CD8-positive, alpha-beta memory T cell (primary cell): ENCODE results near the gene WFDC2. TPM values are rescaled to one million over a fixed set of nuclear protein-coding genes. Genes with fewer than 3 reads are reported as not detected.

ENCODE experiments used
- CTCF ChIA-PET: fragments of 350-600 bp; sonication (Branson Sonifier 250); formaldehyde crosslinking; loops from one replicate; lab custom pipeline; 2021; ENCODE audit warnings: antibody characterized with exemption; lab: Charles Lee
- POLR2A ChIA-PET: fragments of 350-600 bp; sonication (Branson Sonifier 250); formaldehyde crosslinking; loops from one replicate; lab custom pipeline; 2021; ENCODE audit warnings: antibody characterized with exemption; lab: Charles Lee
- DNase-seq, 5 donors: peaks; one replicate each; pipeline versions ENCODE4 v3.0.0 to v3.0.0-alpha.2; 2020 to 2022; ENCODE audit warnings: mixed read lengths in 1 of 5
- H3K27ac ChIP-seq: one replicate; pipeline ENCODE4 v1.7.0; 2013; ENCODE audit warnings: low read depth, mild to moderate bottlenecking, low read length, moderate library complexity
- H3K27me3 ChIP-seq: 2 replicates; pipeline ENCODE4 v1.7.0; 2013; ENCODE audit warnings: low read length, mild to moderate bottlenecking; ENCODE audit not compliant: insufficient read depth, poor library complexity, severe bottlenecking
- H3K36me3 ChIP-seq: 2 replicates; pipeline ENCODE4 v1.7.0; 2013; ENCODE audit warnings: mild to moderate bottlenecking, low read length, moderate library complexity; ENCODE audit not compliant: insufficient read depth
- H3K4me1 ChIP-seq: 2 replicates; pipeline ENCODE4 v1.7.0; 2013; ENCODE audit warnings: mild to moderate bottlenecking, low read length, moderate library complexity; ENCODE audit not compliant: insufficient read depth
- H3K4me3 ChIP-seq: 2 replicates; pipeline ENCODE4 v1.7.0; 2013; ENCODE audit warnings: mild to moderate bottlenecking, low read length
- H3K9me3 ChIP-seq: 2 replicates; pipeline ENCODE4 v1.7.0; 2013; ENCODE audit warnings: mild to moderate bottlenecking, low read length
- H3K27ac Mint-ChIP-seq, 8 donors: one replicate each; pipeline ENCODE4 v1.8.0; 2020 to 2021; ENCODE audit warnings: mixed read lengths in 8 of 8, mild to moderate bottlenecking in 6 of 8, inconsistent platforms in 3 of 8, moderate library complexity in 3 of 8
- H3K27me3 Mint-ChIP-seq, 2 donors: one replicate each; pipeline ENCODE4 v1.8.0; 2020 to 2021; ENCODE audit warnings: mixed read lengths in 2 of 2, mild to moderate bottlenecking in 1 of 2, moderate library complexity in 1 of 2
- H3K36me3 Mint-ChIP-seq, 3 donors: one replicate each; pipeline ENCODE4 v1.8.0; 2020 to 2021; ENCODE audit warnings: mixed read lengths in 3 of 3, inconsistent platforms in 1 of 3, mild to moderate bottlenecking in 1 of 3
- H3K4me1 Mint-ChIP-seq, 3 donors: one replicate each; pipeline ENCODE4 v1.8.0; 2020 to 2021; ENCODE audit warnings: mixed read lengths in 3 of 3, inconsistent platforms in 1 of 3, mild to moderate bottlenecking in 1 of 3
- H3K4me3 Mint-ChIP-seq, 7 donors: one replicate each; pipeline ENCODE4 v1.8.0; 2020 to 2021; ENCODE audit warnings: mixed read lengths in 7 of 7, mild to moderate bottlenecking in 6 of 7, moderate library complexity in 4 of 7, inconsistent platforms in 2 of 7
- H3K9me3 Mint-ChIP-seq, 5 donors: one replicate each; pipeline ENCODE4 v1.8.0; 2020 to 2022; ENCODE audit warnings: mixed read lengths in 5 of 5, mild to moderate bottlenecking in 3 of 5, moderate library complexity in 2 of 5, inconsistent platforms in 1 of 5
- polyA plus RNA-seq: library from polyadenylated mRNA; unstranded; fragments of 300-500 nt; fragmentation: Illumina TruSeq; gene quantifications from one replicate; pipeline ENCODE4 v1.2.3, GENCODE V29; 2021
- total RNA-seq, 2 experiments: library from RNA; stranded (reverse); gene quantifications; one replicate each; pipeline ENCODE4 v1.2.3, GENCODE V29; 2021

Gene WFDC2
- total and polyA plus RNA-seq, 3 experiments from 2014 or later = 0.55 TPM; not detected in 2

DNA sequence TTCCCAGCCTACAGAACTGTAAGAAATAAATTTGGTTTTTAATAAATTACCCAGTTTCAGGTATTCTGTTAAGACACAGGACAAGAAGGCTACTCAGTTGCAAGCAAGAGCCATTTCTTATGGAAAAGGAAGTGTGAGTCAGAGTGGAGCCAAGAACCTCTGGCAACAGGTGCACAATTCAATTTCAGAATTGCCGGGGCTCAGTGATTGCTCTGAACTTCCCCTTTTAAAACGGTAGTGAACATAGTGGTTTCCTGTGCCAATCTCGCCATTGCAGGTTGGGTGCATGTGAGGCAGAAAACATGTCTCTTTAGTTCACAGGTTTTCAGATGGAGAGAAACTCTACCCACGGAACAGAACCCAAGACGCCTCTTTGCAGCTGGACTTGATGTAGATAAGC lies 37.3 kb upstream of the WFDC2 start:
- peaks cover 9 to 24% (median 10%) of the 10 kb centered on the region in 3 donors for H3K36me3 Mint-ChIP-seq
- Histone ChIP-seq H3K4me3 (no peak overlapping the region), H3K36me3 (no peaks in the 10 kb centered on the region), H3K9me3 (no peaks in the 10 kb centered on the region), H3K27me3 (no peaks in the 10 kb centered on the region), H3K4me1 (peaks cover 17% of the 10 kb centered on the region), H3K27ac (no peak overlapping the region)
- CTCF ChIA-PET = interaction anchor here (1.2 to 8.8 kb wide), 2 partner anchors 61 to 111 kb away, joined by 3 to 183 read pairs; no protein-coding TSS in a partner anchor
- peak in 1 of 5 donors; percentile 16 for DNase-seq
- POLR2A ChIA-PET = no interaction called here
- H3K27ac Mint-ChIP-seq = peak overlapping the region in 6 of 8 donors; percentile 1 to 69 (median 54)
- no peaks in the 10 kb centered on the region for H3K9me3 Mint-ChIP-seq
- peaks cover 0 to 2% of the 10 kb centered on the region in 2 donors for H3K27me3 Mint-ChIP-seq
- H3K4me3 Mint-ChIP-seq = peak overlapping the region in 3 of 7 donors; percentile 16 to 42 (median 28)
- peaks cover 19 to 27% (median 27%) of the 10 kb centered on the region in 3 donors for H3K4me1 Mint-ChIP-seq

DNA sequence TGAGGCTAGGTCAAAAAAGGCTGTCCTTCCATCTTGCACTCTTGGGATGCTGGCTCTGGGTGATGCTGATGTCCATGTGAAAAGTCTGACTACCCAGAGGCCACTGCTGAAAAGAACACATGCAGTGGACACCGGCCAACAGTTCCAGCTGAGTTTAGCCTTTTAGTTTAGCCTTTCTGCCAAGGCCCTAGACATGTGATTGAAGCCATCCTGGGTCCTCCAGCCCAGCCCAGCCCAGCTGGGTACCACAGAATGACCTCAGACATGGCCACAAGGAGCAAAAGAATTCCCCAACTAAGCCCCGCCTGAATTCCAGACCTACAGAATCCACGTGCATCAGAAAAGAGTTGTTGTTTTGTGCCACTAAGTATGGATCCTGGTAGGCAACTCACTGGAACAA lies 36.2 kb upstream of the WFDC2 start:
- Mint-ChIP-seq H3K9me3 (no peaks in the 10 kb centered on the region), H3K4me3 (peak overlapping the region in 1 of 7 donors; percentile 66), H3K36me3 (peaks cover 6 to 14% (median 9%) of the 10 kb centered on the region in 3 donors), H3K27ac (peak overlapping the region in 2 of 8 donors; percentile 32 to 38), H3K4me1 (peaks cover 19 to 27% (median 27%) of the 10 kb centered on the region in 3 donors), H3K27me3 (peaks cover 0 to 2% of the 10 kb centered on the region in 2 donors)
- H3K27me3 ChIP-seq = no peaks in the 10 kb centered on the region
- no peak for DNase-seq
- peaks cover 17% of the 10 kb centered on the region for H3K4me1 ChIP-seq
- H3K27ac ChIP-seq = no peak overlapping the region
- H3K36me3 ChIP-seq = no peaks in the 10 kb centered on the region
- no peak overlapping the region for H3K4me3 ChIP-seq
- POLR2A ChIA-PET = no interaction called here
- CTCF ChIA-PET = interaction anchor here (1.2 to 8.8 kb wide), 4 partner anchors 62 to 112 kb away, joined by 3 to 183 read pairs (median 85); partner anchors contain the start of gene SYS1
- H3K9me3 ChIP-seq = no peaks in the 10 kb centered on the region

DNA sequence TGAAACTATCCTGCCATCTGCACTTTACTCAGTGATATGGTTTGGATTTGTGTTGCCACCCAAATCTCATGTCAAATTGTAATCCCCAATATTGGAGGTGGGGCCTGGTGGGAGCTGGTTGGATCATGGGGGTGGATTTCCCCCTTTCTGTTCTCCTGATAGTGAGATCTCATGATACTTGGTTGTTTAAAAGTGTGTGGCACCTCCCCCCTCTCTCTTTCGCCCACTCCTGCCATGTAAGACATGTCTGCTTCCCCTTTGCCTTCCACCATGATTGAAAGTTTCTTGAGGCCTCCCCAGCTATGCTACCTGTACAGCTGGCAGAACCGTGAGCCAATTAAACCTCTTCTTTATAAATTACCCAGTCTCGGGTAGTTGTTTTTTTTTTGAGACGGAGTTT lies 35.6 kb upstream of the WFDC2 start:
- ChIA-PET CTCF (interaction anchor here (1.1 to 8.8 kb wide), 4 partner anchors 16 to 72 kb away, joined by 3 to 183 read pairs (median 86); partner anchors contain the start of genes PIGT and SYS1), POLR2A (interaction anchor here (0.8 kb wide), 1 partner anchor 71 kb away, joined by 3 read pairs; the partner anchor contains the start of gene SYS1)
- peaks cover 0 to 2% of the 10 kb centered on the region in 2 donors for H3K27me3 Mint-ChIP-seq

DNA sequence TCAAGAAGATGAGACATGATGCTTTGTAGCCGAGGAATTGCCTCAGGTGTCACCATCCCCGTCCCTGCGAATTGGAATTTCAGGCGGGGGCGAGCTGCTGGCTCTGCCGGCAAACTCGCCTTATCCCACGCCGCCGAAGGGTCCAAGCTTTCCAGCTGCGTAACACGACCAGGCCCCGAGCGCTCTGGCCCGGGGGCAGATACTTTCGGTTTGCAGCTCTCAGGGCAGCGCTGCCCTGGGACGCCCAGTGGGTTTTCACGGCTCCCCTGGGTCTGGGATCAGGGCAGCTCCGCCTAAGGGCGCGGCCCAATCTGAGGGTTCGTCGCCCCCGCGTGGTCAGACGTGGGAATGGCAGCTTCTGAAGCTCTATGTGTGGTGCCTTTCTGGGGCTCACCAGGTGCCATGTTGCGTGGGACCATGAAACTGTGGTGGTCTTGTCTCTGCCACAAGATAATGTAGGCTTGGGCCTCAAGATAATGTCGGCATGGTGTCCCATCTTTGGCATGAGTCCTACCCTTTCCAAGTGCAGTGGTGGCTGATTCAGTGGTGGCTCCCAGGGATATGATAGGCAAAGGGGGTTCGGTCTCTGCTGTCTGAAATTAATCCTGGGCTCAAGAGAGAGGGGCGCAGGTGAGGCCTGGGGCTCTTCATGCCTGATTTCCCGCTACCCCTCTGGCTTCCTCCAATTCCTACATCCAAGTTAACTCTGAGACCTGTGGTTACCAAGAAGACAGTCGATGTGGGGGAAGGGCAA lies 32.6 kb upstream of the WFDC2 start:
- H3K4me1 ChIP-seq = peaks cover 17% of the 10 kb centered on the region
- H3K4me3 ChIP-seq = peak overlapping the region; percentile 89
- POLR2A ChIA-PET = interaction anchor here (0.7 to 2.8 kb wide), 4 partner anchors 21 to 76 kb away, joined by 4 to 33 read pairs (median 10); partner anchors contain the start of genes PIGT and SYS1
- Mint-ChIP-seq H3K27me3 (no peaks in the 10 kb centered on the region), H3K27ac (peak overlapping the region; percentile 41 to 94 (median 72)), H3K4me3 (peak overlapping the region; percentile 80 to 92 (median 87)), H3K9me3 (no peaks in the 10 kb centered on the region), H3K36me3 (peaks cover 6 to 9% (median 6%) of the 10 kb centered on the region in 3 donors), H3K4me1 (peaks cover 19 to 27% (median 25%) of the 10 kb centered on the region in 3 donors)
- CTCF ChIA-PET = interaction anchor here (0.6 to 8.8 kb wide), 33 partner anchors 9 to 334 kb away, joined by 3 to 183 read pairs (median 5); partner anchors contain the start of genes DBNDD2, PIGT and SYS1
- no peak overlapping the region for H3K27ac ChIP-seq
- no peaks in the 10 kb centered on the region for H3K27me3 ChIP-seq
- no peaks in the 10 kb centered on the region for H3K9me3 ChIP-seq
- peak; percentile 78 to 90 (median 84) for DNase-seq
- H3K36me3 ChIP-seq = no peaks in the 10 kb centered on the region

More for the DNA sequence above, 35.6 kb upstream of the WFDC2 start:
- peaks cover 19 to 27% (median 27%) of the 10 kb centered on the region in 3 donors for H3K4me1 Mint-ChIP-seq
- H3K9me3 ChIP-seq = no peaks in the 10 kb centered on the region
- H3K9me3 Mint-ChIP-seq = no peaks in the 10 kb centered on the region
- H3K36me3 ChIP-seq = no peaks in the 10 kb centered on the region
- no peak overlapping the region for H3K4me3 Mint-ChIP-seq
- no peaks in the 10 kb centered on the region for H3K27me3 ChIP-seq
- H3K36me3 Mint-ChIP-seq = peaks cover 6 to 14% (median 9%) of the 10 kb centered on the region in 3 donors
- H3K4me1 ChIP-seq = peaks cover 17% of the 10 kb centered on the region
- H3K4me3 ChIP-seq = no peak overlapping the region
- DNase-seq = no peak
- H3K27ac ChIP-seq = no peak overlapping the region
- H3K27ac Mint-ChIP-seq = peak overlapping the region in 1 of 8 donors; percentile 88

DNA sequence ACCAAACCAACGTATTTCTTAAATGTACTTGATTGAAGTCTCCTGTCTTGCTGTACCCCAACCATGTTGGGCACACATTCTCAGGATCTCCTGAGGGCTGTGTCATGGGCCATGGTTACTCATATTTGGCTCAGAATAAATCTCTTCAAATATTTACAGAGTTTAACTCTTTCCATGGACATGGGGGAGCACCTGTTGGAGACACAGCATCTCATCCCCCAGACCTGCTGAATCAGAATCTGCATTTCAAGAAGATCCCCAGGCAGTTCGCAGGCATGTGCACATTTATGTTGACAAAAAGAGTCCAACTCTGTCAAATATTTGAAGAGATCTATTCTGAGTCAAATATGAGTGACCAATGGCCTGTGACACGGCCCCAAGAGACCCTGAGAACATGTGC lies 29.1 kb upstream of the WFDC2 start:
- Mint-ChIP-seq H3K36me3 (no peaks in the 10 kb centered on the region), H3K9me3 (no peaks in the 10 kb centered on the region), H3K4me1 (peaks cover 33 to 35% (median 34%) of the 10 kb centered on the region in 3 donors), H3K4me3 (no peak overlapping the region), H3K27ac (no peak overlapping the region), H3K27me3 (peaks cover 0 to 5% of the 10 kb centered on the region in 2 donors)
- peaks cover 23% of the 10 kb centered on the region for H3K4me1 ChIP-seq
- no peak overlapping the region for H3K4me3 ChIP-seq
- no peaks in the 10 kb centered on the region for H3K36me3 ChIP-seq
- ChIA-PET POLR2A (no interaction called here), CTCF (interaction anchor here (1.5 to 8.8 kb wide), 2 partner anchors 9 to 69 kb away, joined by 8 to 183 read pairs; no protein-coding TSS in a partner anchor)
- no peak for DNase-seq
- H3K27ac ChIP-seq = no peak overlapping the region
- no peaks in the 10 kb centered on the region for H3K9me3 ChIP-seq
- no peaks in the 10 kb centered on the region for H3K27me3 ChIP-seq

DNA sequence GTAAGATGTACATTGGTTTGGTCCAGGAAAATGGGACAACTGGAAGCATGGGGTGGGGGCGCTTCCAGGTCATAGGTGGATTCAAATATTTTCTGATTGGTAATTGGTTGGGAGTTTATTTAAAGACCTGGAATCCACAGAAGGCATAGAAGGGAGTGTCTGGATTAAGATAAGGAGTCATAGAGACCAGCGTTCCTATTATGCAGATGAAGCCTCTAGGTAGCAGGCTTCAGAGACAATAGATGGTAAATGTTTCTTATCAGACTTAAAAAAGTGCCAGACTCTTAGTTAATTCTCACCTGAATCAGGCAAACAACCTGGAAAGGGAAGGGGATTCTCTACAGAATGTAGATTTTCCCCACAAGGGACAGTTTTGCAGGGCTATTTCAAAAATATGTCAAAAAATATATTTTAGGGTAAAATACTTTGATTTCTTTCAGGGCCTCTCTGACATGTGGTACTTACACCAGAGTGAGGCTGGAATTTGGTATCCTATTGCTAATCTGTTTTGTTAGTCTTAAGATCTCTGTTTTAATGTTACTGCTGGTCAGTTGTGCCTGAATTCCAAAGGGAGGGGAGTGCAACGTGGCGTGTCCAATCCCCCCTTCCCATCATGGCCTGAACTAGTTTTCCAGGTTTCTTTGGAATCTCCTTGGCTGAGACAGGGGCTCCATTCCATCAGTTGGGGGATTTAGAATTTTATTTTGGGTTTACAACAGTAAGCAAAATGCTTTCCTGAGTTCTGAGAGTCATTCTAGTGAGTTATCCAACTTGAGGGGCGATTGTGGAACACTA lies 28.5 kb upstream of the WFDC2 start:
- CTCF ChIA-PET = interaction anchor here (8.8 kb wide), 1 partner anchor 70 kb away, joined by 183 read pairs; no protein-coding TSS in a partner anchor
- Histone ChIP-seq H3K4me3 (no peak overlapping the region), H3K9me3 (no peaks in the 10 kb centered on the region), H3K27ac (no peak overlapping the region), H3K36me3 (no peaks in the 10 kb centered on the region), H3K4me1 (peaks cover 23% of the 10 kb centered on the region), H3K27me3 (no peaks in the 10 kb centered on the region)
- H3K36me3 Mint-ChIP-seq = no peaks in the 10 kb centered on the region
- POLR2A ChIA-PET = no interaction called here
- no peak overlapping the region for H3K27ac Mint-ChIP-seq
- H3K27me3 Mint-ChIP-seq = peaks cover 4 to 11% of the 10 kb centered on the region in 2 donors
- no peak for DNase-seq
- H3K9me3 Mint-ChIP-seq = no peaks in the 10 kb centered on the region
- no peak overlapping the region for H3K4me3 Mint-ChIP-seq
- peaks cover 34 to 39% (median 38%) of the 10 kb centered on the region in 3 donors for H3K4me1 Mint-ChIP-seq

DNA sequence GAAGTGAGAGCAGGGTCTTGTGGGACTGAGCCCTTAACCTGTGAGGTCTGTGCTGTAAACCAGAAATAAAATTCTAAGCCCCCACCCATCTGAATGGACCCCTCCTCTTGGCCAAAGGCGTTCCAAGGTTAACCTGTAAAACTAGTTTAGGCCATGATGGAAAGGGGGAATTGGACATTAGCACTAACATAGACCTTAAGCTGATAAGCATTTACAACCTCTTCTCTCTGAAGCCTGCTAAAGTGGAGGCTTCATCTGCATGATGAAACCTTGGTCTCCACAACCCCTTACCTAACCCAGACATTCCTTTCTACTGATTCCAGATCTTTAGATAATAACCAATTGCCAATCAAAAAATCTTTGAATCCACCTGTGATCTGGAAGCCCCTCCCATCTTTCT lies 27.8 kb upstream of the WFDC2 start:
- DNase-seq = no peak

More for the DNA sequence above, 27.8 kb upstream of the WFDC2 start:
- H3K4me1 Mint-ChIP-seq = peaks cover 29 to 34% (median 31%) of the 10 kb centered on the region in 3 donors
- Histone ChIP-seq H3K36me3 (no peaks in the 10 kb centered on the region), H3K27me3 (no peaks in the 10 kb centered on the region), H3K27ac (no peak overlapping the region), H3K4me3 (no peak overlapping the region), H3K9me3 (no peaks in the 10 kb centered on the region), H3K4me1 (peaks cover 19% of the 10 kb centered on the region)
- no peaks in the 10 kb centered on the region for H3K36me3 Mint-ChIP-seq
- no peak overlapping the region for H3K27ac Mint-ChIP-seq
- CTCF ChIA-PET = no interaction called here
- no peak overlapping the region for H3K4me3 Mint-ChIP-seq
- peaks cover 7 to 12% of the 10 kb centered on the region in 2 donors for H3K27me3 Mint-ChIP-seq
- no peaks in the 10 kb centered on the region for H3K9me3 Mint-ChIP-seq
- POLR2A ChIA-PET = no interaction called here
